Esophagus squamous epithelium (tissue), 5 donors: ENCODE measurements around the gene NIPA2. TPM values are rescaled to one million over a fixed set of nuclear protein-coding genes. Genes with fewer than 3 reads are reported as not detected.

Source experiments
- DNase-seq: peaks from one replicate; lab custom pipeline; 2025; lab: John Stamatoyannopoulos, UW
- H3K27ac ChIP-seq, 4 donors: fragments of 200-600 bp; sonication (generic); one replicate each; pipeline ENCODE4 v1.5.1; 2016 to 2019; ENCODE audit warnings: mild to moderate bottlenecking in 1 of 4
- H3K27me3 ChIP-seq, 4 donors: fragments of 200-600 bp; sonication (generic); 1 replicate in 3 of 4; 2 replicates in 1 of 4; pipeline versions ENCODE4 v1.5.1 to v1.6.0; 2017 to 2021; ENCODE audit warnings: antibody characterized with exemption in 1 of 4
- H3K36me3 ChIP-seq, 3 donors: fragments of 200-600 bp; sonication (generic); one replicate each; pipeline ENCODE4 v1.5.1; 2016 to 2019
- H3K4me1 ChIP-seq, 3 donors: fragments of 200-600 bp; sonication (generic); one replicate each; pipeline ENCODE4 v1.5.1; 2017 to 2019
- H3K4me3 ChIP-seq, 4 donors: fragments of 200-600 bp; sonication (generic); 1 replicate in 3 of 4; 2 replicates in 1 of 4; pipeline ENCODE4 v1.5.1; 2016 to 2019; ENCODE audit warnings: mild to moderate bottlenecking in 2 of 4, moderate library complexity in 1 of 4
- H3K9me3 ChIP-seq, 3 donors: fragments of 200-600 bp; sonication (generic); one replicate each; pipeline ENCODE4 v1.5.1; 2016 to 2019
- CTCF ChIP-seq, 6 experiments: fragments of 450-650 bp in 4 of 6; fragments of 200-600 bp in 2 of 6; sonication (generic) in 2 of 6; IDR thresholded peaks; one replicate each; pipeline ENCODE4 v1.5.1; 2016 to 2019; ENCODE audit warnings: antibody characterized with exemption in 6 of 6, mild to moderate bottlenecking in 4 of 6, moderate library complexity in 4 of 6
- POLR2A ChIP-seq, 4 donors: fragments of 450-650 bp; IDR thresholded peaks; one replicate each; pipeline ENCODE4 v1.6.1; 2017; ENCODE audit warnings: antibody characterized with exemption in 4 of 4, mild to moderate bottlenecking in 4 of 4, moderate library complexity in 3 of 4
- WGBS, 2 donors: methylation state at CpG; one replicate each; pipeline ENCODE4 v1.1.5; 2018; 5-methylcytosine and 5-hydroxymethylcytosine counted together
- intact Hi-C: fragments of 100-400 bp; cut with DNase I; formaldehyde crosslinking; loops from one replicate; pipeline ENCODE4 v1.15.0; 2022
- total RNA-seq, 4 donors: library from RNA; depleted of rRNA; stranded (reverse); fragments of >200 nt; gene quantifications; one replicate each; pipeline ENCODE4 v1.1.0, GENCODE V29; 2016
- donor health status: DM: yes; HTN: yes; CAD: no.

The NIPA2 gene
- total RNA-seq, 4 donors from 2014 or later: 32.3 to 68.0 (median 55.1) TPM

GRCh38 chr15:22850055-22850454 lies 11.6 kb downstream of the NIPA2 start:
- intact Hi-C loops: no loop called here
- peaks cover 8 to 97% (median 11%) of the 10 kb centered on the region in 3 donors for H3K36me3 ChIP-seq
- 70 to 90% methylated on average over 3 of the region's 3 CpGs for WGBS, 2 donors

DNA sequence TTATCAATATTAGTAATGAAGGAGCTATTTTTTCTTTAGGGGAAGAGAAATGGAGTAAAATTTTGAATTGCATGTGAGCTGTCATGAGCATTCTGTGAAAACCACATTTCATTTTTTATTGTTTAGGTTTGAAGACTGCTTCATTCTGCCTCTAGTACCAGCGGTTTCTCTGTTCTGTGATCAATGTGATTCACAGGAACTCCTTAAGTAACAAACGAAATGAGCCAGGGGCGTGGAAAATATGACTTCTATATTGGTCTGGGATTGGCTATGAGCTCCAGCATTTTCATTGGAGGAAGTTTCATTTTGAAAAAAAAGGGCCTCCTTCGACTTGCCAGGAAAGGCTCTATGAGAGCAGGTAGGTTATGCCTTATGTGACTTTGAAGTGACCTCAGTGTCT lies 13.0 kb downstream of the NIPA2 start:
- H3K36me3 ChIP-seq: peaks cover 8 to 96% (median 15%) of the 10 kb centered on the region in 3 donors
- H3K9me3 ChIP-seq: no peaks in the 10 kb centered on the region
- WGBS, 2 donors: 75 to 81% methylated on average over 4 of the region's 4 CpGs
- DNase-seq: no peak
- intact Hi-C loops: no loop called here
- no peak for TF ChIP-seq CTCF (IDR thresholded peaks at IDR 0.05)
- no peak for TF ChIP-seq POLR2A (IDR thresholded peaks at IDR 0.05)
- H3K4me1 ChIP-seq: no peaks in the 10 kb centered on the region
- H3K27me3 ChIP-seq: no peaks in the 10 kb centered on the region
- no peak overlapping the region for H3K27ac ChIP-seq
- no peak overlapping the region for H3K4me3 ChIP-seq

More at GRCh38 chr15:22850055-22850454, 11.6 kb downstream of the NIPA2 start:
- H3K4me3 ChIP-seq: no peak overlapping the region
- H3K9me3 ChIP-seq: no peaks in the 10 kb centered on the region
- no peak for DNase-seq
- no peak for TF ChIP-seq POLR2A (IDR thresholded peaks at IDR 0.05)
- TF ChIP-seq CTCF (IDR thresholded peaks at IDR 0.05): no peak
- H3K27me3 ChIP-seq: no peaks in the 10 kb centered on the region
- no peaks in the 10 kb centered on the region for H3K4me1 ChIP-seq
- no peak overlapping the region for H3K27ac ChIP-seq

GRCh38 chr15:22855791-22856190 lies 17.3 kb downstream of the NIPA2 start:
- no peak for DNase-seq
- H3K36me3 ChIP-seq: peaks cover 8 to 95% (median 17%) of the 10 kb centered on the region in 3 donors
- intact Hi-C loops: no loop called here
- H3K9me3 ChIP-seq: no peaks in the 10 kb centered on the region
- TF ChIP-seq POLR2A (IDR thresholded peaks at IDR 0.05): no peak
- TF ChIP-seq CTCF (IDR thresholded peaks at IDR 0.05): no peak
- no peaks in the 10 kb centered on the region for H3K4me1 ChIP-seq
- no peaks in the 10 kb centered on the region for H3K27me3 ChIP-seq
- no peak overlapping the region for H3K27ac ChIP-seq
- no peak overlapping the region for H3K4me3 ChIP-seq
- 72% methylated on average over 3 to 4 of the region's 4 CpGs for WGBS, 2 donors

DNA sequence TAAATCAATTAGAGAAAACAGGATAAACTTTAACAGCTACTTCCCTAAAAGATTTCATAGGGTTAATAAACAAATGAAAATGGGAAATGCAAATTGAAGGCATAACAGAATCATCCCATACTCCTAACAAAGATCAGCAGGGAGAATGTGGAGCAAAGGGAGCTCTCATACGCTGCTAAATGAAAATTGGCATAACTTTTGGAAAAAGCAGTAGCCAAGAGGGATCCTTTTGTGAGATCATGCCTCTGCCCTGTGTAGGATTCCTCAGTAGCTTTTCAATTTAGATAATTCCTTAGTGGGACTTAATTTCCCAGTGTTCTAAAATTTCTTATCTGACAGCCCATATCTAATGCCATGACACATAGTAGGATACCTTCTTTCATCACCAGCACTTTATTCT lies 18.2 kb downstream of the NIPA2 start:
- Histone ChIP-seq H3K36me3 (peaks cover 8 to 97% (median 17%) of the 10 kb centered on the region in 3 donors), H3K27me3 (no peaks in the 10 kb centered on the region), H3K4me1 (no peaks in the 10 kb centered on the region), H3K4me3 (no peak overlapping the region), H3K9me3 (no peaks in the 10 kb centered on the region), H3K27ac (no peak overlapping the region)
- no peak for DNase-seq
- TF ChIP-seq POLR2A (IDR thresholded peaks at IDR 0.05) (no peak), CTCF (IDR thresholded peaks at IDR 0.05) (no peak)
- intact Hi-C loops: no loop called here
- 73 to 94% methylated on average over 1 of the region's 1 CpG for WGBS, 2 donors

- Histone ChIP-seq H3K27ac (no peak overlapping the region), H3K27me3 (no peaks in the 10 kb centered on the region), H3K36me3 (peaks cover 0 to 96% (median 18%) of the 10 kb centered on the region in 3 donors), H3K4me1 (no peaks in the 10 kb centered on the region), H3K4me3 (no peak overlapping the region), H3K9me3 (no peaks in the 10 kb centered on the region)
- 82 to 84% methylated on average over 2 of the region's 2 CpGs for WGBS, 2 donors
- DNase-seq: no peak
- TF ChIP-seq CTCF (IDR thresholded peaks at IDR 0.05) (no peak), POLR2A (IDR thresholded peaks at IDR 0.05) (no peak)
- intact Hi-C loops: no loop called here
Measured at GRCh38 chr15:22861161-22861560, 22.7 kb downstream of the NIPA2 start.
